Measurements from ENCODE around the gene RPS6KA4. TPM values are rescaled to one million over a fixed set of nuclear protein-coding genes. Genes with fewer than 3 reads are reported as not detected.

RPS6KA4 gene
- total RNA-seq, 4 donors from 2014 or later: 19.1 to 36.1 (median 26.0) TPM

DNA sequence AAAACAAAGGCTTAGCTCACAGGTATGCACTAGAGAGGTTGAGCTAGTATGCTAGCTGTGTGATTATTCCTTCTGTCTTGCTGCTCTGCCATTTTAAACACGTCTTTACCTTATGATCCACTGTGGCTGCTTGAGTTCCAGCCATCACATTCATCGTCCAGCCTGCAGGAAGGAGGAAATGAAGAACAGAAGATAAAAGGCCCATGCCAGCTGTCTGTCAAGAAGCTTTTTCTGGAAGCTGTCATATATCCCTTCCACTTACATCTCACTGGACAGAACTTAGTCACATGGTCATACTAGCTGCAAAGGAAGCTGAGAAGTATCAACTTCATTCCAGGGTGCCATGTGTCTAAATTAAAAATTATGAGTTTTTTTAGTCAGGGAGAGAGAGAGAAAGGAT lies 31.6 kb upstream of the RPS6KA4 start:
- 81% methylated on average over 2 of the region's 2 CpGs for WGBS
- Histone ChIP-seq H3K4me3 (no peak overlapping the region), H3K9me3 (no peaks in the 10 kb centered on the region), H3K4me1 (peaks cover 4 to 11% (median 9%) of the 10 kb centered on the region in 4 donors), H3K27ac (replicated peaks in 1 of 4) (no peak overlapping the region), H3K36me3 (peaks cover 0 to 11% (median 6%) of the 10 kb centered on the region in 4 donors), H3K27me3 (no peaks in the 10 kb centered on the region)
- intact Hi-C loops (cut with DNase I): no loop called here
- no peak for TF ChIP-seq POLR2A (IDR thresholded peaks at IDR 0.05; ENCODE audit: low read depth)
- no peak for TF ChIP-seq POLR2AphosphoS5 (IDR thresholded peaks at IDR 0.05)
- TF ChIP-seq EP300 (IDR thresholded peaks at IDR 0.05): no peak
- no peak for TF ChIP-seq CTCF (IDR thresholded peaks at IDR 0.05)
- DNase-seq (ENCODE audit: extremely low spot score): no peak

DNA sequence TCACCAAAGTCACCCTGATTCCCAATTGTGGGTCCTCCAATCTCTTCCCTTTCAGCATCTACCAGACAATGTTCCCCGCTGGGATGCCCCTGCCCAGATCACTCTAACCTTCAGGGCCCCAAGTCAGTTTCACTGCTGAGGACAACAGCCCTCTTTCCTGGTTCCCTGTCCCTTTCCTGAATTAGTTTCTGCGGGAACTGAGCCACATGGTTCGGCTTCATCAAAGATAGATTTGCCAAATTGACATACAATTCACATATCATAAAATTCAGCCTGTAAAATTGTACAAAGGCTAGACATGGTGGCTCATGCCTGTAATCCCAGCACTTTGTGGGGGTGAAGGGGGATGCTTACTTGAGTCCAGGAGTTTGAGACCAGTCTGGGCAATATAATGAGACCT lies 31.0 kb upstream of the RPS6KA4 start:
- H3K9me3 ChIP-seq: no peaks in the 10 kb centered on the region
- no peak for TF ChIP-seq POLR2AphosphoS5 (IDR thresholded peaks at IDR 0.05)
- no peak for TF ChIP-seq POLR2A (IDR thresholded peaks at IDR 0.05; ENCODE audit: low read depth)
- no peak for TF ChIP-seq EP300 (IDR thresholded peaks at IDR 0.05)
- no peak for TF ChIP-seq CTCF (IDR thresholded peaks at IDR 0.05)
- peaks cover 0 to 5% (median 2%) of the 10 kb centered on the region in 4 donors for H3K36me3 ChIP-seq
- peaks cover 4 to 11% (median 9%) of the 10 kb centered on the region in 4 donors for H3K4me1 ChIP-seq
- DNase-seq (ENCODE audit: extremely low spot score): no peak
- intact Hi-C loops (cut with DNase I): no loop called here
- no peak overlapping the region for H3K4me3 ChIP-seq
- WGBS: 93% methylated on average over 3 of the region's 3 CpGs
- no peak overlapping the region for H3K27ac ChIP-seq (replicated peaks in 1 of 4)
- H3K27me3 ChIP-seq: no peaks in the 10 kb centered on the region

DNA sequence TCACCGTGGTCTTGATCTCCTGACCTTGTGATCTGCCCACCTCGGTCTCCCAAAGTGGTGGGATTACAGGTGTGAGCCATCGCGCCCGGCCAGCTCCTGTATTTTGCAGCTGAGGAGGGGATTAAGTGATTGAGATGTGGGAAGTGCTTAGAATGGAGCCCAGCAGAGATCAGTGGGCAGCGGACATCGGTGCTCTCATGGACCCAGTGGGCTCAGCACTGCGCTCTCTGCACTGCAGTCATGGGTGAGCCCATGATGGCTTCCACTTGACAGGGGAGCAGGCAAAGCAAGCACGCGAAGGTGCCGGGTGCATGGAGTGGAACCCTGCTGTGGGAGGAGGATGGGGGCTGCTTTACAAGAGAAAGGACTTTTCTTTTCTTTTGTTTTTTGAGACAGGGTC lies 28.1 kb upstream of the RPS6KA4 start:
- WGBS: 84% methylated on average over 11 of the region's 11 CpGs
- Histone ChIP-seq H3K4me3 (no peak overlapping the region), H3K36me3 (no peaks in the 10 kb centered on the region), H3K4me1 (peaks cover 4 to 11% (median 9%) of the 10 kb centered on the region in 4 donors), H3K27me3 (no peaks in the 10 kb centered on the region), H3K9me3 (no peaks in the 10 kb centered on the region), H3K27ac (replicated peaks in 1 of 4) (no peak overlapping the region)
- no peak for DNase-seq (ENCODE audit: extremely low spot score)
- intact Hi-C loops (cut with DNase I): no loop called here
- TF ChIP-seq CTCF (IDR thresholded peaks at IDR 0.05) (no peak), EP300 (IDR thresholded peaks at IDR 0.05) (no peak), POLR2A (IDR thresholded peaks at IDR 0.05; ENCODE audit: low read depth) (no peak), POLR2AphosphoS5 (IDR thresholded peaks at IDR 0.05) (no peak)

DNA sequence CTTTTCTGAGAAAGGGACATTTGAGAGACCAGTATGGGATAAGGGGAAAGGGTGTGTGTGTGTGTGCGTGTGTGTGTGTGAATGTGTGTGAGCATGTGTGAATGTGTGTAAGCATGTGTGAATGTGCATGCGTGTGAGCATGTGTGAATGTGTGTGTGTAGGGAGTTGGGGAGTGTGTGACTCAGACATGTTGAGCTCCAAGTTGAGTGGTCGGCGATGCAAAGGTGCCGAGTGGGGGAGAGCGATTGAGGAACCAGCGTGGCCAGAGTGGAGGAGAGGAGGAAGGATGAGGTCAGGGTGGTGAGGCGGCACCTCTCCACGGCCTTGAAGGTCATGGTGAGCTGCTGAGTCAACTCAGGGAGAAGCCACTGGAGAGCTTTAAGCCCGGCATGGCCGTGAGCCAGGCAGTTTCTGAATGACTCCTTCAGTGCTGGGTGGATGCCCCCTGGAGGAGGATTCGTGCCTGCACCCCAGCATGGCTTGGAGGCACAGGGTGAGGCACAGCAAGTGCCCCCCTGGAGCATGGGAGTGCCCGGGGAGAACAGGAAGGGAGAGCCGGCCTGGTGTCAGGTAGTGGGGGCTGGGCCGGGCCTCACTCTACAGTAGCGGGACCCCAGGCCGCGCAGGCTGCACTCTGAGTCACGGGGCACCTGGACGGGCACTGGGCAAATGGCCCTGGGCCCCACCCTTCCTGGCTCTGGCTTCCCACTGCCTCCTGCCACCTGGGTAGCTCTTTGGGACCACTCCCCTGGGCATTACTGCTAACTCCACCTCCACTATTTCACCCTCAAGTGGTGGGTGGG lies 27.2 kb upstream of the RPS6KA4 start:
- WGBS: 40% methylated on average over 11 of the region's 20 CpGs
- no peaks in the 10 kb centered on the region for H3K9me3 ChIP-seq
- TF ChIP-seq CTCF (IDR thresholded peaks at IDR 0.05): peak; percentile 13 to 34 (median 26)
- TF ChIP-seq EP300 (IDR thresholded peaks at IDR 0.05): no peak
- TF ChIP-seq POLR2A (IDR thresholded peaks at IDR 0.05; ENCODE audit: low read depth): no peak
- no peak overlapping the region for H3K27ac ChIP-seq (replicated peaks in 1 of 4)
- intact Hi-C loops (cut with DNase I): no loop called here
- DNase-seq (ENCODE audit: extremely low spot score): no peak
- no peaks in the 10 kb centered on the region for H3K36me3 ChIP-seq
- H3K27me3 ChIP-seq: no peaks in the 10 kb centered on the region
- H3K4me1 ChIP-seq: peaks cover 4 to 11% (median 9%) of the 10 kb centered on the region in 4 donors
- no peak overlapping the region for H3K4me3 ChIP-seq

All from esophagus muscularis mucosa (tissue), 4 donors.